Measurements from ENCODE around the gene RASD1.

DNA sequence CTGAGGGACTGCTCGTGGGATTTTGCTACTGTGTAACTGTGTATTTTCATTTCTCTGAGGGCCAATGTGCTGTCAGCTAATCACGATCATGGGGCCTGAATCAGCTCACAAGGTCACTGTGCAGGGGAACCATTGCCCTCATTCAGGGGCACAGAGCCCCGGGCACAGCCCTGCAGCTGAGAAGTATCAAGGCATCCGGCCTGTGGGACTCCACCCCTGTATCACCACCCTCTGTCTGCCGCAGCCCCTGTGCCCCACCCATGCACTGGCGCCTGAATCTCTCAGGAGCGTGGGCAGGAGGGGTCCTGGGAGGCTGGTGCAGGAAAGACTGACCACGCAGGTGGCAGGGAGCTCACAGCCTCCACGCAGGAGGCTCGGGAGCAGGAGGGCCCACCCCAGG lies 43.4 kb upstream of the RASD1 start:
- no peak for TF ChIP-seq JUND (IDR thresholded peaks at IDR 0.05)
- no peak for TF ChIP-seq CTCF (IDR thresholded peaks at IDR 0.05)
- no peak for TF ChIP-seq EP300 (IDR thresholded peaks at IDR 0.05; ENCODE audit: borderline replicate concordance in 1 of 2, low read depth in 1 of 2, low read length in 1 of 2)
- TF ChIP-seq, protein P1, sequence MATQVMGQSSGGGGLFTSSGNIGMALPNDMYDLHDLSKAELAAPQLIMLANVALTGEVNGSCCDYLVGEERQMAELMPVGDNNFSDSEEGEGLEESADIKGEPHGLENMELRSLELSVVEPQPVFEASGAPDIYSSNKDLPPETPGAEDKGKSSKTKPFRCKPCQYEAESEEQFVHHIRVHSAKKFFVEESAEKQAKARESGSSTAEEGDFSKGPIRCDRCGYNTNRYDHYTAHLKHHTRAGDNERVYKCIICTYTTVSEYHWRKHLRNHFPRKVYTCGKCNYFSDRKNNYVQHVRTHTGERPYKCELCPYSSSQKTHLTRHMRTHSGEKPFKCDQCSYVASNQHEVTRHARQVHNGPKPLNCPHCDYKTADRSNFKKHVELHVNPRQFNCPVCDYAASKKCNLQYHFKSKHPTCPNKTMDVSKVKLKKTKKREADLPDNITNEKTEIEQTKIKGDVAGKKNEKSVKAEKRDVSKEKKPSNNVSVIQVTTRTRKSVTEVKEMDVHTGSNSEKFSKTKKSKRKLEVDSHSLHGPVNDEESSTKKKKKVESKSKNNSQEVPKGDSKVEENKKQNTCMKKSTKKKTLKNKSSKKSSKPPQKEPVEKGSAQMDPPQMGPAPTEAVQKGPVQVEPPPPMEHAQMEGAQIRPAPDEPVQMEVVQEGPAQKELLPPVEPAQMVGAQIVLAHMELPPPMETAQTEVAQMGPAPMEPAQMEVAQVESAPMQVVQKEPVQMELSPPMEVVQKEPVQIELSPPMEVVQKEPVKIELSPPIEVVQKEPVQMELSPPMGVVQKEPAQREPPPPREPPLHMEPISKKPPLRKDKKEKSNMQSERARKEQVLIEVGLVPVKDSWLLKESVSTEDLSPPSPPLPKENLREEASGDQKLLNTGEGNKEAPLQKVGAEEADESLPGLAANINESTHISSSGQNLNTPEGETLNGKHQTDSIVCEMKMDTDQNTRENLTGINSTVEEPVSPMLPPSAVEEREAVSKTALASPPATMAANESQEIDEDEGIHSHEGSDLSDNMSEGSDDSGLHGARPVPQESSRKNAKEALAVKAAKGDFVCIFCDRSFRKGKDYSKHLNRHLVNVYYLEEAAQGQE (IDR thresholded peaks at IDR 0.05; ENCODE audit: low read depth, low read length) = no peak
- no peak for TF ChIP-seq MXI1 (IDR thresholded peaks at IDR 0.05; ENCODE audit: low read depth, low read length)

Data from SK-N-SH (cell line).